H1 (cell line): ENCODE data around the gene KLK4. TPM values are rescaled to one million over a fixed set of nuclear protein-coding genes. Genes with fewer than 3 reads are reported as not detected.

Experiments used
- CTCF ChIA-PET: fragments of 300-600 bp; sonication (Branson Sonifier 250); formaldehyde crosslinking; loops from one replicate; lab custom pipeline; 2021; ENCODE audit not compliant: partially characterized antibody; lab: Charles Lee
- POLR2A ChIA-PET: fragments of 300-600 bp; sonication (Branson Sonifier 250); formaldehyde crosslinking; loops from one replicate; lab custom pipeline; 2021; ENCODE audit warnings: inconsistent platforms; ENCODE audit not compliant: partially characterized antibody; lab: Charles Lee
- DNase-seq, 2 experiments: peaks; one replicate each; pipeline versions ENCODE4 v3.0.0 to v3.0.0-alpha.2; 2010 to 2022; ENCODE audit warnings: low spot score in 2 of 2, low read depth in 1 of 2, mixed read lengths in 1 of 2
- FAIRE-seq: peaks from 2 replicates; lab custom pipeline; 2011; peaks lifted over from hg19 to GRCh38; lab: Jason Lieb, UNC
- H2AFZ ChIP-seq: 2 replicates; pipeline ENCODE4 v1.8.1; 2012; ENCODE audit warnings: low read length, inconsistent platforms
- H2AK5ac ChIP-seq: 2 replicates; pipeline ENCODE4 v1.6.1; 2013; ENCODE audit warnings: low read depth, low read length
- H2BK120ac ChIP-seq: replicated peaks from 2 replicates; pipeline ENCODE3; 2013; ENCODE audit warnings: low read depth, low read length, inconsistent platforms
- H2BK12ac ChIP-seq: 2 replicates; pipeline ENCODE4 v1.6.1; 2013; ENCODE audit warnings: low read depth, low read length
- H2BK15ac ChIP-seq: 2 replicates; pipeline ENCODE4 v1.6.1; 2013; ENCODE audit warnings: low read length
- H2BK20ac ChIP-seq: 2 replicates; pipeline ENCODE4 v1.6.1; 2013; ENCODE audit warnings: low read length
- H2BK5ac ChIP-seq: 2 replicates; pipeline ENCODE4 v1.6.1; 2013; ENCODE audit warnings: low read depth, low read length
- H3K14ac ChIP-seq: 2 replicates; pipeline ENCODE4 v1.6.1; 2013; ENCODE audit warnings: inconsistent platforms; ENCODE audit not compliant: insufficient read length
- H3K18ac ChIP-seq: 2 replicates; pipeline ENCODE4 v1.6.1; 2013; ENCODE audit warnings: low read length; ENCODE audit errors: extremely low read depth
- H3K23ac ChIP-seq: 2 replicates; pipeline ENCODE4 v1.6.1; 2013; ENCODE audit warnings: inconsistent platforms; ENCODE audit not compliant: insufficient read length
- H3K23me2 ChIP-seq: 2 replicates; pipeline ENCODE4 v1.6.1; 2013; ENCODE audit warnings: low read depth, low read length
- H3K27ac ChIP-seq: 2 replicates; pipeline ENCODE4 v1.6.1; 2011; ENCODE audit warnings: low read depth, low read length, inconsistent platforms
- H3K27me3 ChIP-seq, 4 experiments: replicated peaks in 1 of 4; 1 replicate in 1 of 4; 2 replicates in 3 of 4; pipeline versions ENCODE4 v1.6.1 to v1.8.1; 2011 to 2013; ENCODE audit warnings: low read length in 3 of 4, mild to moderate bottlenecking in 3 of 4, inconsistent platforms in 2 of 4, mixed read lengths in 2 of 4, moderate library complexity in 1 of 4; ENCODE audit not compliant: control insufficient read depth in 3 of 4, insufficient read depth in 3 of 4; ENCODE audit errors: extremely low read depth in 1 of 4
- H3K36me3 ChIP-seq, 4 experiments: 2 replicates each; pipeline versions ENCODE4 v1.6.1 to v1.8.1; 2011 to 2013; ENCODE audit warnings: mild to moderate bottlenecking in 4 of 4, low read length in 3 of 4, moderate library complexity in 2 of 4, control low read depth in 1 of 4, inconsistent platforms in 1 of 4; ENCODE audit not compliant: insufficient read depth in 4 of 4, control insufficient read depth in 2 of 4
- H3K4ac ChIP-seq: replicated peaks from 2 replicates; pipeline ENCODE3; 2013; ENCODE audit warnings: low read length, low read depth, mixed read lengths, inconsistent platforms; ENCODE audit not compliant: insufficient read length
- H3K4me1 ChIP-seq, 4 experiments: replicated peaks in 1 of 4; 1 replicate in 1 of 4; 2 replicates in 3 of 4; pipeline versions ENCODE4 v1.6.1 to v1.8.1; 2011 to 2013; ENCODE audit warnings: low read length in 3 of 4, inconsistent platforms in 2 of 4, mixed read lengths in 1 of 4; ENCODE audit not compliant: insufficient read depth in 4 of 4, control insufficient read depth in 3 of 4
- H3K4me2 ChIP-seq, 2 experiments: 2 replicates each; pipeline versions ENCODE4 v1.6.1 to v1.8.1; 2011 to 2013; ENCODE audit warnings: low read depth in 2 of 2, low read length in 2 of 2, control low read depth in 1 of 2, inconsistent platforms in 1 of 2, mild to moderate bottlenecking in 1 of 2; ENCODE audit not compliant: insufficient read depth in 1 of 2
- H3K4me3 ChIP-seq, 4 experiments: fragments of 200-600, 300-600 bp in 1 of 4; sonication (generic), shearing (Covaris generic), sonication (Bioruptor Twin) in 1 of 4; 2 replicates each; pipeline versions ENCODE4 v1.5.1 to v1.8.1; 2011 to 2016; ENCODE audit warnings: low read length in 4 of 4, low read depth in 3 of 4, control low read depth in 2 of 4, inconsistent platforms in 2 of 4, mild to moderate bottlenecking in 2 of 4, mixed read lengths in 1 of 4, moderate library complexity in 1 of 4; ENCODE audit not compliant: insufficient read depth in 2 of 4; ENCODE audit errors: extremely low read depth in 1 of 4
- H3K56ac ChIP-seq: replicated peaks from 2 replicates; pipeline ENCODE3; 2013; ENCODE audit warnings: low read depth, mild to moderate bottlenecking, mixed read lengths, low read length, inconsistent platforms; ENCODE audit not compliant: insufficient read length
- H3K79me1 ChIP-seq: 2 replicates; pipeline ENCODE4 v1.6.1; 2013; ENCODE audit warnings: low read depth, low read length, control low read depth
- H3K79me2 ChIP-seq, 2 experiments: 2 replicates each; pipeline versions ENCODE4 v1.6.1 to v1.8.1; 2012 to 2013; ENCODE audit warnings: low read length in 2 of 2, mild to moderate bottlenecking in 2 of 2, inconsistent platforms in 1 of 2; ENCODE audit not compliant: insufficient read depth in 2 of 2, control insufficient read depth in 1 of 2
- H3K9ac ChIP-seq, 4 experiments: replicated peaks in 1 of 4; 1 replicate in 1 of 4; 2 replicates in 3 of 4; pipeline versions ENCODE4 v1.6.1 to v1.8.1; 2011 to 2013; ENCODE audit warnings: low read depth in 3 of 4, low read length in 3 of 4, control low read depth in 2 of 4, mild to moderate bottlenecking in 2 of 4, moderate library complexity in 2 of 4, inconsistent platforms in 1 of 4; ENCODE audit errors: extremely low read depth in 1 of 4
- H3K9me3 ChIP-seq, 2 experiments: 2 replicates each; pipeline versions ENCODE4 v1.6.1 to v1.8.1; 2012 to 2013; ENCODE audit warnings: mild to moderate bottlenecking in 2 of 2, moderate library complexity in 2 of 2, control low read depth in 1 of 2, inconsistent platforms in 1 of 2, low read depth in 1 of 2, low read length in 1 of 2, mixed read lengths in 1 of 2; ENCODE audit not compliant: insufficient read depth in 2 of 2
- H4K20me1 ChIP-seq, 2 experiments: replicated peaks in 1 of 2; 2 replicates each; pipeline versions ENCODE3 to v1.8.1; 2011 to 2013; ENCODE audit warnings: inconsistent platforms in 2 of 2, low read length in 2 of 2, mild to moderate bottlenecking in 1 of 2; ENCODE audit not compliant: insufficient read depth in 2 of 2, control insufficient read depth in 1 of 2
- H4K5ac ChIP-seq: 2 replicates; pipeline ENCODE4 v1.6.1; 2013; ENCODE audit warnings: low read length, low read depth, mixed read lengths, inconsistent platforms; ENCODE audit not compliant: insufficient read length
- H4K8ac ChIP-seq: 2 replicates; pipeline ENCODE4 v1.8.0; 2013; ENCODE audit warnings: mild to moderate bottlenecking, moderate library complexity, low read length, inconsistent platforms; ENCODE audit not compliant: insufficient read depth; ENCODE audit errors: extremely low read depth
- H4K91ac ChIP-seq: replicated peaks from 2 replicates; pipeline ENCODE3; 2013; ENCODE audit warnings: low read length, mixed read lengths, inconsistent platforms; ENCODE audit not compliant: insufficient read length
- CHD2 ChIP-seq: IDR thresholded peaks from 2 replicates; pipeline ENCODE4 v1.6.1; 2012; ENCODE audit warnings: low read length, improper control_type of control experiment
- SAP30 ChIP-seq: fragments of 300-600 bp; sonication (generic); IDR thresholded peaks from 2 replicates; pipeline ENCODE4 v1.7.1; 2012; ENCODE audit warnings: low read length, moderate library complexity, mild to moderate bottlenecking, inconsistent platforms; ENCODE audit not compliant: insufficient read depth, insufficient replicate concordance
- WGBS, 2 experiments: shearing (Covaris generic) in 1 of 2; methylation state at CpG; one replicate each; pipeline versions ENCODE4 v1.1.6 to v1.1.7; 2013 to 2015; ENCODE audit warnings: low lambda C conversion rate in 2 of 2, mixed read lengths in 2 of 2, inconsistent platforms in 1 of 2, low coverage in 1 of 2, missing lambda C conversion rate in 1 of 2; ENCODE audit not compliant: insufficient replicate concordance in 2 of 2, insufficient coverage in 1 of 2, insufficient read length in 1 of 2; ENCODE audit errors: extremely low coverage in 1 of 2, missing lambda C conversion rate in 1 of 2; 5-methylcytosine and 5-hydroxymethylcytosine counted together
- polyA plus RNA-seq, 7 experiments: library from polyadenylated mRNA; depleted of rRNA in 3 of 7; stranded (reverse) in 5 of 7; unstranded in 2 of 7; fragments of >200 nt in 5 of 7; fragments of 200-250 nt in 2 of 7; gene quantifications; 1 replicate in 5 of 7; 2 replicates in 1 of 7; 4 replicates in 1 of 7; pipeline versions ENCODE4 v1.2.1 to v1.2.3, GENCODE V29; 2011 to 2013; ENCODE audit warnings: missing spikeins in 2 of 7, mixed read lengths in 2 of 7
- total RNA-seq: library from RNA; stranded (reverse); fragmentation: NEBNext Ultra II Directional; extraction: Animal tissue kit (Norgen Biotek cat#: 25700); gene quantifications from 2 replicates; pipeline ENCODE4 v1.2.1, GENCODE V29; 2021
- TF ChIP-seq, protein P1 (sequence below): IDR thresholded peaks from 2 replicates; pipeline ENCODE4 v1.6.1; 2012; ENCODE audit warnings: inconsistent platforms
- TF ChIP-seq, protein P2 (sequence below): IDR thresholded peaks from 2 replicates; pipeline ENCODE4 v1.6.1; 2011; ENCODE audit warnings: low read length, improper control_type of control experiment

The KLK4 gene
- total and polyA plus RNA-seq, 2 of the 8 experiments (the other 6 are each of a cell fraction or from before 2014, with no cell fraction given) = 0.44 TPM; not detected in 1

DNA sequence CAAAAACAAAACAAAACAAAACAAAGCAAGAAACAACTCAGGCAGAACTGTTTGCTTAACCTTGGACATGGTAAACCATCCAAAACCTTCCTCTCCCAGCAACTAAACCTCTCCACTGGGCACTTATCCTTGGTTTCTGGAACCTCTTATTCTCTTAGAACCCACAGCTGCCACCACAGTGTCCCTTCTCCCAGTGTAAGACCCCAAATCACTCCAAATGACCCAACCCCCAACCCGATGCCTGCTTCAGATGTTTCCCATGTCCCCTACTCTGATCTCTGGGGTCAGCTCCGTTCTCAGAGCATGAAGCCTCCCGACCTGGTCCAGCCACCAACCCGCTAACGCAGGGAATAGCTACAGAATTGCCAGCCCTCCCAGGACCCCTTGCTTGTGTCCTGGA lies 37.0 kb downstream of the KLK4 start:
- H3K56ac ChIP-seq = no peak overlapping the region
- no peaks in the 10 kb centered on the region for H4K20me1 ChIP-seq
- H3K36me3 ChIP-seq = no peaks in the 10 kb centered on the region
- no peaks in the 10 kb centered on the region for H3K79me1 ChIP-seq
- no peak for DNase-seq
- no peak overlapping the region for H4K91ac ChIP-seq
- no peak for FAIRE-seq
- H2BK120ac ChIP-seq = no peak overlapping the region
- no peak overlapping the region for H3K4ac ChIP-seq
- H4K5ac ChIP-seq = no peak overlapping the region
- H2BK5ac ChIP-seq = no peak overlapping the region
- POLR2A ChIA-PET = interaction anchor here (1.8 to 4.1 kb wide), 3 partner anchors 71 to 79 kb away, joined by 4 to 16 read pairs (median 15); no protein-coding TSS in a partner anchor
- peaks cover 0 to 3% (median 0%) of the 10 kb centered on the region in 4 experiments; a peak in 3 of 7 replicates for H3K27me3 ChIP-seq
- H2AK5ac ChIP-seq = no peak overlapping the region
- H3K9me3 ChIP-seq = no peaks in the 10 kb centered on the region; a peak in 1 of 4 replicates
- H3K23me2 ChIP-seq = peaks cover 5% of the 10 kb centered on the region; the same call in 1 of the 2 replicates
- H3K9ac ChIP-seq = no peak overlapping the region
- H3K4me2 ChIP-seq = no peak overlapping the region
- H2AFZ ChIP-seq = no peak overlapping the region
- H4K8ac ChIP-seq = no peak overlapping the region
- no peak overlapping the region for H3K14ac ChIP-seq
- H3K4me3 ChIP-seq = no peak overlapping the region
- CTCF ChIA-PET = interaction anchor here (0.8 to 1.4 kb wide), 2 partner anchors 20 to 142 kb away, joined by 3 read pairs; no protein-coding TSS in a partner anchor
- H2BK12ac ChIP-seq = no peak overlapping the region
- WGBS, 2 experiments = 70% methylated on average over 5 of the region's 5 CpGs; no CpG with 5 or more reads in 1 of the 2 experiments
- H3K4me1 ChIP-seq = peaks cover 0 to 12% (median 3%) of the 10 kb centered on the region in 4 experiments; a peak in 3 of 7 replicates
- H3K79me2 ChIP-seq = no peaks in the 10 kb centered on the region
- H2BK15ac ChIP-seq = no peak overlapping the region
- no peak overlapping the region for H3K23ac ChIP-seq
- H3K27ac ChIP-seq = no peak overlapping the region
- H3K18ac ChIP-seq = no peak overlapping the region
- no peak overlapping the region for H2BK20ac ChIP-seq
- TF ChIP-seq CHD2 (no peak), SAP30 (no peak)
- TF ChIP-seq, protein P1, sequence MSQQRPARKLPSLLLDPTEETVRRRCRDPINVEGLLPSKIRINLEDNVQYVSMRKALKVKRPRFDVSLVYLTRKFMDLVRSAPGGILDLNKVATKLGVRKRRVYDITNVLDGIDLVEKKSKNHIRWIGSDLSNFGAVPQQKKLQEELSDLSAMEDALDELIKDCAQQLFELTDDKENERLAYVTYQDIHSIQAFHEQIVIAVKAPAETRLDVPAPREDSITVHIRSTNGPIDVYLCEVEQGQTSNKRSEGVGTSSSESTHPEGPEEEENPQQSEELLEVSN = no peak
- TF ChIP-seq, protein P2, sequence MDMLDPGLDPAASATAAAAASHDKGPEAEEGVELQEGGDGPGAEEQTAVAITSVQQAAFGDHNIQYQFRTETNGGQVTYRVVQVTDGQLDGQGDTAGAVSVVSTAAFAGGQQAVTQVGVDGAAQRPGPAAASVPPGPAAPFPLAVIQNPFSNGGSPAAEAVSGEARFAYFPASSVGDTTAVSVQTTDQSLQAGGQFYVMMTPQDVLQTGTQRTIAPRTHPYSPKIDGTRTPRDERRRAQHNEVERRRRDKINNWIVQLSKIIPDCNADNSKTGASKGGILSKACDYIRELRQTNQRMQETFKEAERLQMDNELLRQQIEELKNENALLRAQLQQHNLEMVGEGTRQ = no peak
